Measurements from ENCODE around the gene TNFAIP3.
A peak's percentile ranks its signal among the peaks of the same experiment; 100 is the strongest.

TNFAIP3 gene

DNA sequence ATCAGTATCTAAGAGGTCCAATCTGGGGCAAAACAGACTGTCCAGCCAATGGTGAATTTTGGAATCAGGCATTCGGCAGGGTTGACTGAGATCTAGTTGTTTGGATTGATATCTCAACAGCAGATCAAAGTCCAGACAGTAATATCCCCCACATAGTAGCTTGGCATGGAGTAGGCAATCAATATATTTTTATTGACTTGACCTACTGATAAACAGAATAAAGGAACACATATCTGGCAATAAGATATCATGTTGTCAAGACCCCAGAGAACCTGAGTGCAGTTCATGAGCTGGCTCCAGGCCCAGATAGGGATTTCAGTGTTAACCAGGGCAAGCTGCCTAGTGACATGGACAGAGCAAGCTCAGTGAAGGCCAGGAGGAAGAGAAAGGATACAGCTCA, 34.4 kb downstream of the TNFAIP3 start:
- no peak for DNase-seq (ENCODE audit: low read depth in 2 of 2)

DNA sequence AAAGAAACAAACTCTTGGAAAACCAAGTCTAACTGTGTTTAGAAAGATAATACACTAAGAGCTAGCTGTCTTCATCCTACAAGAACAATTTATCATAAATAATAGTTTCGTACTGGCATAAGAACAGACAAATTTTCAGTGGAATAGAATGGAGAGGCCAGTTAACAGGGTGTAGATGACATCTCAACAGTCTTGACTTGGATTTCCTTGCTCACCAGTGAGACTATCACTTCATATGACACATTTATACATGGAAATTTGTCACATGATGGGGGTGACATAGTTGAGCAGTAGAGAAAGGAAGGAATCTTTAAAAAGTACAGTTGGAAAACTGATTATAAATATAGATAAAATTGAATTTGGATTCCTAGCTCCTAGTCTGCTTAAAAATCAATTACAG, 35.6 kb downstream of the TNFAIP3 start:
- DNase-seq (ENCODE audit: low read depth in 2 of 2) = no peak

DNA sequence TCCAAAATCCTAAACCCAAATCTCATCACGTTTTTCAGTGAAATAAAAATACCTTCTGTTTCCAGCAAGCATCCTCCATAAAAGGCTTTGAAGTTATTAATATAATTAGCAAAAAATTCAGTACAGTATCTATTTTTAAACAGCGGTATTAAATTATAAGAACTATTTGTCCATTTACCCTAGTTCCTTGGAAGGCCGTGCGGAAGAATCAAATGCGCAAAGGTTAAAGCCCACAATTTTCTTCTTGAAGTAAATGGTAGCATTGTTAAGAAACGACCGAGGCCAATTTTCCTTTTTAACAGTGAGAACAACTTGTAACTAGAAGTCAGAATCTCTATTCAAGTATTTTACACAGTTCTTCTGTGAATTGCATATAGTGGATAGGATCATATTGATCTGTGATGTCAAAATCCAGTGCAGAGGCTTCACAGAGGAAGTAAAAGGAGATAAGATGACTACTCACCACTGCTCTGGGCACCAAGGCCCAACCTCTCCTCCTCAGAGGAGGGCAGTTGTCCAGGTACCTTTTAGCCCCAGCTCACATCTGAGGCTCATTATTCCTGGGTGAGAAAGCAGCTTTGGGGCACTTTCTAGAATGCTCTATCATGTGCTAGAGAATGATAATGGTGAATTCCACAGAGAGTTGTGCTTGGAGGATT, 36.3 kb downstream of the TNFAIP3 start:
- DNase-seq (ENCODE audit: low read depth in 2 of 2) = no peak

DNA sequence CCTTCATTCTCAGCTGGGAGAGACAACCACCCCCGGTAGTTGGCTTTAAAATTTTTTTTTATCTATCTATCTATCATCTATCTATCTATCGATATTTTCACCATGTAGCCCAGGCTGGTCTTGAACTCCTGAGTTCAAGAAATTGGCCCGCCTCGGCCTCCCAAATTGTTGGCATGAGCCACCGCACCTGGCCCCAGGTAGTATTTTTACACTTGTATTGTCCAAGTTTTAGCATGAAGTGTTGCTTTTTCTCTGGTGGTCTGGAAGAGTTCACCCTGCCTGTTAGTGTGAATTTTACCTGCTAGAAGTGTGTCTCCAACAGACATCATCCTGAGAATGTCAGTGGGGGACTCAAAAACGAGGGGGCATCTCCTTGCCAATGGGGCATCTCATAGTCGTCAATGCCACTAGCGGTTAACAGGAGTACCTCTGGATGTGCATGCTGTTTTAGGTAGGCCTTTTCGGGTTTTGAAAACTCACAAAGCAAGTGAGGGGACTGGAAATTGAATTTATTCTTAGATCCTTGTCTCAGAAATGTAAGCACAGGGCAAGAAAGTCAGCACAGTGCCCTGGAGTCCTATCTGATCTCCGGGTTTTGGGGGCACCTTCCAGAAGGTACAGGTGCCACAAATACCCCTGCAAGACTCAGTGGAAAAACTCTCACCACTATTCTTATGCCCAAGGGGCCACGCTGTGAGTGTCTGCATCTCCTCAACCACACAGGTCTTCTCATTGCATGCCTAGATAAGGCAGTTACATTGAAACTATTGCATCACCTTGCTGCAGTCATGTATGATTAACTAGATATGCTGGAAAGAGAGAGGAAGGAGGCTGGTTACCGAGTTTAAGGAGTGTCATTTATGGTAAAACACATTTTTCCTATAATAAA, 37.1 kb downstream of the TNFAIP3 start:
- peak; percentile 45 to 48 for DNase-seq (ENCODE audit: low read depth in 2 of 2)

DNA sequence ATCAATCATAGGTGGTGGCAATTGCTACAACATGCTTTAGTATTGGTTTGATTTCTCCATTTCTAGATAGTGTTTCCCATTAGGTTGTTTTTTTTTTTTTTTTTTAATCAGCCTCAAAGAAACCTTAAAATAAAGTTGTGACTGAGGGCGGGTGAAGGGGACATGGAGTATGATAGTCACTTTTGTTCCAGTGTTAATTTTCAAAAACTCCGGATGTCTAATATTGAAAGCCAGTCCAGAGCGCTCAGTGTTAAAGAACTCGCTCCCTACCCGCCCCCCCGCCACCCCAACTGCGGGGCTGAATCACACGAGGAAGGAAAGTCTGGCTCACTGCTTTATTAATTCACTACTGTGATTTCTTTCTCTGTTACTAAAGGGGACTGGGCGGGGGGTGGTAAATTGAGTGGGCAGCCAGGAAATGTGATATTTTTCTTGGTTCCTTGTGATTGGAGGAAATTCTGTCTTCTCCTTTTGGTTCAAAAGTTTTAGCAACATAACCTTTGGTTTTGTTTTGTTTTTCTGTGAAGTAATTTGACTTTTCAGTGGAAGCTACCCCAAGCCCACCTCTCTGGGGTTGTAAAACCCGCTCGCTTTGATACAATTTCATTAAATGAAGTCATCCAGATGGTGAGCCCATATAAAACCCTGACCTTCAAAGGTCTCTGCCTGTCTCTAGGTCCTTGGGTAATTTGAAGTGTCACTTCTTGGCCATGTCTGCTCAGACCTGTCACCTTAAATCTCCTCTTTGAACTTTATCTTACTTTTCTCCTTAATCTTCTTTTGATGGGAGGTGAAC, 38.0 kb downstream of the TNFAIP3 start:
- no peak for DNase-seq (ENCODE audit: low read depth in 2 of 2)

DNA sequence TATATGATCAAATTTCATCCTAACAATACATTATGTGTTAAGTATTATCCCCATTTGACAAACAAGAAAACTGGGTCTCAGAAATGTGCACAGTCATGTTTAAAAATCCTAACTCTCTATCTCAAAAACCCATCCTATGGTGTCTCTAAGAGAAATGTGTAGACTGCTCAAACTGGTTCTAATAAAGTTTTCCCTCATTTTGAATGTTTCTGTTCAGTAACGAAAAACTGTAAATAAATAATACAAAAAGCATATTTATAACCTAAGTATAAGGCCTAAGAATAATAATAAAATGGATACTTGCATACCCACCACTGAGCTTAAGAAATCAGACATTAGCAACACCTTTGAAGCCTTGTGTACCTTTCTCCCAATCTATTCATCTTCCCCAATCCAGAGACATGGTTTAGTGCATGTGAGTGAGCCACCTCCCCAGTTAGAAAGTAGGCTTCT, 39.0 kb downstream of the TNFAIP3 start:
- no peak for DNase-seq (ENCODE audit: low read depth in 2 of 2)

DNA sequence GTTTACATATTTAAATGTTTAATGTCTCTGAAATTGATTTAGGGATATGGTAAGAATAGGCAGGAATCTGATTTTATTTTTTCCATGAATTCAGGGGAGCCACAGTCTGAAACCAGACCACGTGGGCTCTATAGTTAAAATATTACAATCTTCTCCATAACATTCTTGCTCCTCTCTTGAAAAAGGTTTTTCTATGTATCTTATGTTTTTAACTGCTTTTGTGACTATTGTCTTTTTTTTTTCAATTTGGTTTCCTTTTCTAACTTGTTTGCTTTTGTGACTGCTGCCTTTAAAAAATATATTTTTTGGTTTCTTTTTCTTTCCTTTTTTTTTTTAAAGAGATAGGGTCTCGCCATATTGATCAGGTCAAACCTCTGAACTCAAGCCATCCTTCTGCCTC, 40.1 kb downstream of the TNFAIP3 start:
- no peak for DNase-seq (ENCODE audit: low read depth in 2 of 2)

DNA sequence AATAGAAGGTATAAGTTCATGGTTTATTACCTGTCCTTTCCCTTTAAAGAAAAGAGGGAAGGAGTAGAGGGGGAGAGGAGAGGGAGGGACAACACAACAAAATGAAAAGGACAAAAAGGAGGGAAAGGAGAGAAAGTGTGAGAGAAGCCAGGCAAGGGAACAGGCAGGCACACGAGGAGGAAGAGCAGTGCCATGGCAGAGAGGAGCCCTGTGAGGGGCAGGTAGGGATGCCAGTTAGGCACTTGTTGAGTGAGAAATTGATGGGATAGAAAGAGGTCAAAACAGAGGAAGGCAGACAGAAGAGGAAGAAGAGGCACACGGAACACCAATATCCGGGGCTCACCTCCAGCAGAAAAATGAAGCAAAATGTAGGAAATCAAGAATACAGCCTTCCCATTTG, 42.5 kb downstream of the TNFAIP3 start:
- DNase-seq (ENCODE audit: low read depth in 2 of 2) = no peak

DNA sequence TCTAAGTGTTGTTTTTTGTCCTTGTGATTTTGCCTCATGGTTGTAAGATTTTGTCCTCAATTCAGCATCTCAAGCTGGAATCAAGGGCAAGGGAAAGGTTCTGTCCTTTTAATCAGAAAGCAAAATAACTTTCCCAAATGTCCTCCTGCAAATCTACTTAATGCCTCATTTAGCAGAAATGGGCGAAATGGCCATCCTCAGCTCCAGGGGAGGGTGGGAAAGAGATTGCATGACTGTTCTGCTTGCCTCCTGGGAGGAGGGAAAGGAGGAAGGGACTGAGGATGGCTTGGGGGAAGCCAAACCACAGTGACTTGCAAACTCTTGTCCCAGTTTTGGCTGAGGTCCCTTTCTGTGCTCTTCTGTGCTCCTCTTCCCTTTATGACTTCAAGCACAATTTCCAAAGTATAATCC, 43.4 kb downstream of the TNFAIP3 start:
- DNase-seq (ENCODE audit: low read depth in 2 of 2) = no peak

DNA sequence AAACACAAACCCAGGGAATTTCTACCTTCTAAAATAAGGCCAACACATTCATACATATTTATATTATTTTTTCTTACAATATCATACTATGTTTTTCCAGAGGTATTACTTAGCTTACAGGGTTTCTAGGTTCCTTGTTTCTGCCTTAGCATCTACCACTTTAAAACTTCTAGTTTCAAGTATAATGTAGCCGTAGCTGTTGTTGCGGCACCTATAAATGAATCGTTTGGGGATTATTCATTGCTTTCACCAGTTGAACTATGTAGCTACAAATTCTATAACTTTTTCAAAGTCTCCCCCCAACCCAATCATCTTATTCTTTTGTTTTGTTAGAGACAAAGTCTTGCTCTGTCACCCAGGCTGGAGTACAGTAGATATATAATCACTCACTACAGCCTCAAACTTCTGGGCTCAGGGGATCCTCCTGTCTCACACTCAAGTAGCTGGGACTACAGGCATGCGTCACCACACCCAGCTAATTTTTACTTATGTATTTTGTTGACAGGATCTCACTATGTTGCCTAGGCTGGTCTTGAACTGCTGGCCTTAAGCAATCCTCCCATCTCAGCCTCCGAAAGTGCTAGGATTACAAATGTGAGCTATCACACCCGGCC, 43.9 kb downstream of the TNFAIP3 start:
- DNase-seq (ENCODE audit: low read depth in 2 of 2) = no peak

DNA sequence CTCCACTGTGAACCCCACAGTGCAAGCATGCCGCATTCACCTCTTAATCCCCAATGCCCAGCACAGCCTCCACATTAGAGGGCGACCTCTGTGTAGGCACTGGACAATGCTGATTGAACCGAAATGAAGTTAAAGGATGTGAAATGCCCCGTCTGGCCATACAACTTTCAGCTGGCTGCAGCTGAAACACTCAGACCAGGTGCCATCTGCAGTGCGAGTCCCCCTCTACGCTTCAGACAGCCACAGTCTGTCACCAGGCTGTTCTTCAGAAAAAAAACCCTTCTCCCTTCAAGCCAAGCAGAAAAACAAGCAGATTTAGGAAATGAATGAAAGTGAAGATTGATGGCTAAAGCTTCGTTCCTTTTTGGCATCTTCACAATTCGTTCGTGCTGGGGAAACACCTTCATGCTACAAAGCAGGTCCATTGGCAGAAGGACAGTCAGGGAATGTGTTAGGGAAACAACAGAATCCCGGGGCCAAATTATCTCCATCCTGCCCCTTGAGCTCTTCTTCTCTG, 44.7 kb downstream of the TNFAIP3 start:
- no peak for DNase-seq (ENCODE audit: low read depth in 2 of 2)

DNA sequence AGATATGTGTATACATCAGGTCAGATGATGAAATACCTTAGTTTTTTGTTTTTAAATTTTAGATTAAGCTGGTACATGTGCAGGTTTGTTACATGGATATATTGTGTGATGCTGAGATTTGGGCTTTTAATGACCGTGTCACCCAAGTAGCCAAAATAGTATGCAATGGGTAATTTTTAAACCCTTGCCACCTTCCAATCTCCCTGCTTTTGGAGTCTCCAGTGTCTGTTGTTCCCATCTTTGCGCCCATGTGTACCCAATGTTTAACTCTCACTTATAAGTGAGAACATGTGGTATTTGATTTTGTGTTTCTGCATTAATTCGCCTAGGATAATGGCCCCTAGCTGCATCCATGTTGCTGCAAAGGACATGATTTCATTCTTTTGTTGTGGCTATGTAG, 45.8 kb downstream of the TNFAIP3 start:
- DNase-seq (ENCODE audit: low read depth in 2 of 2) = no peak

DNA sequence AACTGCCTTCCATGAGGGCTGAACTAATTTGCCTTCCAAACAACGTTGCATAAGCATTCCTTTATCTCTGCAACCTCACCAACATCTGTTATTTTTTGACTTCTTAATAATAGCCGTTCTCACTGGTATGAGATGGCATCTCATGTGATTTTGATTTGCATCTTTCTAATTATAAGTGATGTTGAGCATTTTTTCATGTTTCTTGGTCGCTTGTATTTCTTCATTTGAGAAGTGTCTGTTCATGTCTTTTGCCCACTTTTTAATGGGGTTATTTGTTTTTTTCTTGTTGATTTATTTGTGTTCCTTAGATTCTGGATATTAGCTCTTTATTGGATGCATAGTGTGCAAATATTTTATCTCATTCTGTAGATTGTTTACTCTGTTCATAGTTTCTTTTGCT, 46.4 kb downstream of the TNFAIP3 start:
- no peak for DNase-seq (ENCODE audit: low read depth in 2 of 2)

DNA sequence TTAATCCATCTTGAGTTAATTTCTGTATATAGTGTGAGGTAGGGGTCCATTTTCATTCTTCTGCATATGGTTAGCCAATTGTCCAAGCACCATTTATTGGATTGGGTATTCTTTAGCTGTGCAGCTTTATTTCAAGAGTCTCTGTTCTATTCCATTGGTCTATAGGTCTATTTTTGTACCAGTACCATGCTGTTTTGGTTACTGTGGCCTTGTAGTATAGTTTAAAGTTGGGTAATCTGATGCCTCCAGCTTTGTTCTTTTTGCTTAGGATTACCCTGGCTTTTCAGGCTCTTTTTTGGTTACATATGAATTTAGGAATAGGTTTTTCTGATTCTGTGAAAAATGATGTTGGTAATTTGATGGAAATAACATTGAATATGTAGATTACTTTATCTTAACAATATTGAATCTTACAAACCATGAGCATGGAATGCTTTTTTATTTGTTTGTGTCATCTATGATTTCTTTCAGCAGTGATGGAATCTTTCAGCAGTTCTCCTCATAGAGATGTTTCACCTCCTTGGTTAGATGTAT, 47.0 kb downstream of the TNFAIP3 start:
- no peak for DNase-seq (ENCODE audit: low read depth in 2 of 2)

DNA sequence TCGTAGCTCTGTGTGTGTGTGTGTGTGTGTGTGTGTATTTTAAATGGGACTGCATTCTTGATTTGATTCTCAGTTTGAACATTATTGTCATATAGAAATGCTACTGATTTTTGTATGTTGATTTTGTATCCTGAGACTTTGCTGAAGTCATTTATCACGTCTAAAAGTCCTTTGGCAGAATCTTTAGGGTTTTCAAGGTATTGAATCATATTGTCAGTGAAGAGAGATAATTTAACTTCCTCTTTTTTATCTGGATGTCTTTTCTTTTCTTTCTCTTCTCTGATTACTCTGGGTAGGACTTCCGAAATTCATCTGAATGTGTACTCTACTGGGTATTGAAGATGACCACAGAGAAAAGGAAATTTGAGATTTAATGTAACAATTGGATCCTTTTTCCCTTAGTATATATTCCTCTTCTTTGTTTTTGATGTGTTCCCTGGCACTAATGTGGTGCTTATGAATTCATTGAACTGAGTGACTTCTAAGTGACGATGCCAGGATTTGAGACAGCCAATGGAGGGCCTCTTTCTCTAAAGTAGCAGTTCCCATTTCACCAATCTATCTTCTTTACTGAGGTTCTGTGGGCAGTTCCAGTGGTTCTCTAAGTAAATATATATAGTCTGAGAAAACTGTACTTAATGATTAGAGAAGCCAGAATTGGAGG, 47.6 kb downstream of the TNFAIP3 start:
- DNase-seq (ENCODE audit: low read depth in 2 of 2) = no peak

DNA sequence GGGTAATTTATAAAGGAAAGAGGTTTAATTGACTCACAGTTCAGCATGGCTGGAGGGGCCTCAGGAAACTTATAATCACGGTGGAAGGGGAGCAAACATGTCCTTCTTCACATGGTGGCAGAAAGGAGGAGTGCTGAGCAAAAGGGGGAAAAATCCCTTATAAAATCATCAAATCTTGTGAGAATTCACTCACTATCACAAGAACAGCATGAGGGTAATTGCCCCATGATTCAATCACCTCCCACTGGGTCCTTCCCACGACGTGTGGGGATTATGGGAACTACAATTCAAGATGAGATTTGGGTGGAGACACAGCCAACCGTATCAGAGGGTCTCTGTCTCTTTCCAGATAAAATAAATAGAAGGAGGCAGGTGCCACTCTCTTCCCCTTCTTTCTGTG, 48.7 kb downstream of the TNFAIP3 start:
- DNase-seq (ENCODE audit: low read depth in 2 of 2) = no peak

DNA sequence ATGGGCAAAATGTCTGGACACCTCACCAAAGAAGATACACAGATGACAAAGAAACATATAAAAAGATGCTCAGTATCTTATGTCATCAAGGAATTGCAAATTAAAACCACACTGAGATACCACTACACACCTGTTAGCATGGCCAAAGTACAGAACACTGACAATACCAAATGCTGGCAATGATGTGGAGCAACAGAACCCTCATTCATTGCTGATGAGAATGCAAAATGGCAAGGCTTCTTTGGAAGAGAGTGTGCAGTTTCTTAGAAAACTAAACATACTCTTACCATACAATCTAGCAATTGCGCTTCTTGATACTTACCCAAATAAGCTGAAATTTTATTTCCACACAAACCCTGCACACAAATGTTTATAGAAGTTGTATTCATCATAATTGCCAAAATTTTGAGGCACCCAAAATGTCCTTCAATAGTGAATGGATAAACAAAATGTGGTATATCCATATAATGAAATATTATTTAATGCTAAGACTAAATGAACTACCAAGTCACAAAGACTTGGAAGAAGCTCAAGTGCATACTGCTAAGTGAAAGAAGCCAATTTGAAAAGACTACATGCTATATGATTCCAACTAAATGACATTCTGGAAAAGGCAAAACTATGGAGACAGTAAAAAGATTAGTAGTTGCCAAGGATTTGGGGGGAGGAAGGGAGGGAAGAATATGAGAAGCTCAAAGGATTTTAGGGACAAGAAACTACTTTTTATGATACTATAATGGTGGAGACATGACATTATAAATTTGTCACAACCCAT, 50.7 kb downstream of the TNFAIP3 start:
- no peak for DNase-seq (ENCODE audit: low read depth in 2 of 2)

DNA sequence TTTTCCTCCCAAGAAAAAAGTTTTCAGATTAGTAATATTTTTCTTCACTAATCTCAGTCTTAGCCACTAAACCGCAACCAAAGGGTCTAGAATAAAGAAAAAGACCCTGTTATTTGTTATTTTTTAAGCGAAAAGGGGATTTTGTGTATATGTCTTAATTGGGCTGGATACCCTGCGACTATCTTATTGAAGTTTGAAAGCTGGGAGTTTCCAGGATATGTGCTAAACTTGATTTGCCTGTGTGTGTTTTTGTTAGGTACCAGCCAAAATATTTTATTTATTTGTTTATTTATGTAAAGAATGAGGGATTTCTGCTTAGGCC, 52.4 kb downstream of the TNFAIP3 start:
- no peak for DNase-seq (ENCODE audit: low read depth in 2 of 2)

DNA sequence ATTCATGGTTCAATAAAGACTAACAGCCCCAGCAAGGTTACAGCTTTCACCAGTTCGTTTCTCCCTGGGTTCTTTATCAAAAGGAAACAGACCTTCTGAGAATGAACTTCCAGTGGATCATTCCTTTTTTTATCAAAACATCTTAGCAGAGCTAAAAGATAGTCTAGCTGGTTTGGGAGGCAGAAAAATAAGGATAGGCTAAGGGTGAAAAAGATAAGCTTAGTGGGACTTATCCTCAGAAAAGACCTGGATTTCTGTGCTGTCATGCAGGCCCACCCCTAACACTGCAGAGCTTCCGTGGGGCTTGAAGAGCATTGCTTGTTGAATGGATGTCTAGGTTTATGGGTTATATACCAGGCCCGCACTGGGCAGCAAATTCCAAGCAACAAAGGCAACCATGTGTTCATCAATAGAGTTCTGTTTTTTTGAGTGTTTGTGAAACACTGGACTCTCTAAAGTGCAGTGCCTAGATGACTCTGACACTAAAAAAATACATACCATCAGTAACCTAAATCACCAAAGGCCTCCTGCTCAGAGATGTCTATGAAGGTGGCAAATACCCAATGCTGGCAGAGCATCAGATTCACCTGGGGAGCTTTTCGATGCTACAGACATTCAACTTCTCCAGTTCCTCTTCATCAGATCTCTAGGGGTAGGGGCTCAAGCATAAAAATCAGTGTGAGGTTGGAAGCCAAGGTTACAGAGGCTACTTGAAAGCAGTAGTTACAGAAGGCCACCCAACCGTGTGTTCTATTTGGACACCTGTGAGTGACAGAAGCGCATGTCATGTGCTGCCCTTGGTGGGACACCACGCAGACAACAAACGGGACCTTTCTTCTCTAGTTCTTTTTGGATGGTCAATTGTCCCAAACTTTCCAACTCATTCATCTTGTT, 53.0 kb downstream of the TNFAIP3 start:
- no peak for DNase-seq (ENCODE audit: low read depth in 2 of 2)
